Measurements from ENCODE around the gene CREM. TPM values are rescaled to one million over a fixed set of nuclear protein-coding genes. Genes with fewer than 3 reads are reported as not detected.

CREM gene
- total RNA-seq, 2 donors from 2014 or later, result 34.1 to 53.4 TPM

GRCh38 chr10:35228058-35228457 lies 101.4 kb downstream of the CREM start:
- TF ChIP-seq, protein P1, sequence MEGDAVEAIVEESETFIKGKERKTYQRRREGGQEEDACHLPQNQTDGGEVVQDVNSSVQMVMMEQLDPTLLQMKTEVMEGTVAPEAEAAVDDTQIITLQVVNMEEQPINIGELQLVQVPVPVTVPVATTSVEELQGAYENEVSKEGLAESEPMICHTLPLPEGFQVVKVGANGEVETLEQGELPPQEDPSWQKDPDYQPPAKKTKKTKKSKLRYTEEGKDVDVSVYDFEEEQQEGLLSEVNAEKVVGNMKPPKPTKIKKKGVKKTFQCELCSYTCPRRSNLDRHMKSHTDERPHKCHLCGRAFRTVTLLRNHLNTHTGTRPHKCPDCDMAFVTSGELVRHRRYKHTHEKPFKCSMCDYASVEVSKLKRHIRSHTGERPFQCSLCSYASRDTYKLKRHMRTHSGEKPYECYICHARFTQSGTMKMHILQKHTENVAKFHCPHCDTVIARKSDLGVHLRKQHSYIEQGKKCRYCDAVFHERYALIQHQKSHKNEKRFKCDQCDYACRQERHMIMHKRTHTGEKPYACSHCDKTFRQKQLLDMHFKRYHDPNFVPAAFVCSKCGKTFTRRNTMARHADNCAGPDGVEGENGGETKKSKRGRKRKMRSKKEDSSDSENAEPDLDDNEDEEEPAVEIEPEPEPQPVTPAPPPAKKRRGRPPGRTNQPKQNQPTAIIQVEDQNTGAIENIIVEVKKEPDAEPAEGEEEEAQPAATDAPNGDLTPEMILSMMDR (IDR thresholded peaks at IDR 0.05), result no peak

GRCh38 chr10:35231646-35232045 lies 105.0 kb downstream of the CREM start:
- no peak for ATAC-seq (ENCODE audit: insufficient number of reproducible peaks, low FRiP score, low read depth)
- Histone ChIP-seq H3K4me1 (ENCODE audit: control insufficient read depth in 1 of 2, low read depth in 2 of 2) (no peaks in the 10 kb centered on the region), H3K36me3 (no peaks in the 10 kb centered on the region), H3K9me3 (no peaks in the 10 kb centered on the region), H3K27ac (no peak overlapping the region), H3K27me3 (replicated peaks; ENCODE audit: insufficient read depth) (no peaks in the 10 kb centered on the region), H3K4me3 (no peak overlapping the region)
- TF ChIP-seq, protein P1 (IDR thresholded peaks at IDR 0.05), result no peak
- DNase-seq (ENCODE audit: low spot score), result no peak

More at GRCh38 chr10:35228058-35228457, 101.4 kb downstream of the CREM start:
- Histone ChIP-seq H3K27me3 (replicated peaks; ENCODE audit: insufficient read depth) (no peaks in the 10 kb centered on the region), H3K36me3 (no peaks in the 10 kb centered on the region), H3K27ac (no peak overlapping the region), H3K4me3 (no peak overlapping the region), H3K4me1 (ENCODE audit: control insufficient read depth in 1 of 2, low read depth in 2 of 2) (no peaks in the 10 kb centered on the region), H3K9me3 (no peaks in the 10 kb centered on the region)
- DNase-seq (ENCODE audit: low spot score) (no peak), ATAC-seq (ENCODE audit: insufficient number of reproducible peaks, low FRiP score, low read depth) (no peak)

GRCh38 chr10:35232527-35232926 lies 105.9 kb downstream of the CREM start:
- Histone ChIP-seq H3K27me3 (replicated peaks; ENCODE audit: insufficient read depth) (no peaks in the 10 kb centered on the region), H3K36me3 (no peaks in the 10 kb centered on the region), H3K4me1 (ENCODE audit: control insufficient read depth in 1 of 2, low read depth in 2 of 2) (no peaks in the 10 kb centered on the region), H3K27ac (no peak overlapping the region), H3K4me3 (no peak overlapping the region), H3K9me3 (no peaks in the 10 kb centered on the region)
- TF ChIP-seq, protein P1 (IDR thresholded peaks at IDR 0.05), result no peak
- no peak for ATAC-seq (ENCODE audit: insufficient number of reproducible peaks, low FRiP score, low read depth)
- DNase-seq (ENCODE audit: low spot score), result no peak

DNA sequence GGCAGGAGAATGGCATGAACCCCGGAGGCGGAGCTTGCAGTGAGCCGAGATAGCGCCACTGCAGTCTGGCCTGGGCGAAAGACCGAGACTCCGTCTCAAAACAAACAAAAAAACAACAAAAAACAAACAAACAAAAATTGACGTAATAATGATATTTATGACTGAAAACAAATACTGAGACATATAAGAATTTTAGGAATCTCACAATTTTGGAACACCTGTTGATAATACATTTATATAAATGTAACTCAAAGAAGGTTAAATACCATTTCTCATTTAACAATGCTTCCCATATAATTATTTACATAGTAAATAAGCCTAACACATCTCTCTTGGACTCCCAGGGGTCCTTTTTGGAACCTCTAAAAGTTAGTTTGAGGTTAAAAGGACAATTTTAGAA lies 107.4 kb downstream of the CREM start:
- TF ChIP-seq, protein P1 (IDR thresholded peaks at IDR 0.05), result no peak
- DNase-seq (ENCODE audit: low spot score), result no peak
- no peak for ATAC-seq (ENCODE audit: insufficient number of reproducible peaks, low FRiP score, low read depth)
- H3K9me3 ChIP-seq, result no peaks in the 10 kb centered on the region
- H3K4me3 ChIP-seq, result no peak overlapping the region
- H3K36me3 ChIP-seq, result no peaks in the 10 kb centered on the region
- H3K4me1 ChIP-seq (ENCODE audit: control insufficient read depth in 1 of 2, low read depth in 2 of 2), result no peaks in the 10 kb centered on the region
- H3K27me3 ChIP-seq (replicated peaks; ENCODE audit: insufficient read depth), result no peaks in the 10 kb centered on the region
- no peak overlapping the region for H3K27ac ChIP-seq

GRCh38 chr10:35236739-35237138 lies 110.1 kb downstream of the CREM start:
- H3K36me3 ChIP-seq, result no peaks in the 10 kb centered on the region
- H3K4me1 ChIP-seq (ENCODE audit: control insufficient read depth in 1 of 2, low read depth in 2 of 2), result no peaks in the 10 kb centered on the region
- no peak overlapping the region for H3K4me3 ChIP-seq
- TF ChIP-seq, protein P1 (IDR thresholded peaks at IDR 0.05), result no peak
- H3K9me3 ChIP-seq, result no peaks in the 10 kb centered on the region
- DNase-seq (ENCODE audit: low spot score) (no peak), ATAC-seq (ENCODE audit: insufficient number of reproducible peaks, low FRiP score, low read depth) (no peak)
- no peak overlapping the region for H3K27ac ChIP-seq
- H3K27me3 ChIP-seq (replicated peaks; ENCODE audit: insufficient read depth), result no peaks in the 10 kb centered on the region

All from thoracic aorta (tissue), 2 donors.